Vagina (tissue), 2 donors: ENCODE data around the gene REPS1.

Experiments
- CTCF ChIP-seq, 3 experiments: fragments of 450-650 bp in 2 of 3; fragments of 200-600 bp in 1 of 3; sonication (generic) in 1 of 3; IDR thresholded peaks; one replicate each; pipeline ENCODE4 v1.5.1; 2017 to 2019; ENCODE audit warnings: antibody characterized with exemption in 3 of 3, mild to moderate bottlenecking in 2 of 3, moderate library complexity in 2 of 3
- POLR2AphosphoS5 ChIP-seq, 2 donors: sonication (generic); formaldehyde crosslinking; IDR thresholded peaks; one replicate each; pipeline ENCODE4 v1.9.0; 2017; ENCODE audit warnings: antibody characterized with exemption in 2 of 2, mild to moderate bottlenecking in 2 of 2, low read depth in 1 of 2; ENCODE audit not compliant: insufficient read depth in 1 of 2

- no peak for TF ChIP-seq CTCF (IDR thresholded peaks at IDR 0.05)
- TF ChIP-seq POLR2AphosphoS5 (IDR thresholded peaks at IDR 0.05; ENCODE audit: insufficient read depth in 1 of 2, low read depth in 1 of 2) = no peak
Observed at GRCh38 chr6:138885156-138885819, 102.8 kb downstream of the REPS1 start.
